Glutamatergic neuron (in vitro differentiated cells): ENCODE measurements around the gene RABL6. TPM values are rescaled to one million over a fixed set of nuclear protein-coding genes. Genes with fewer than 3 reads are reported as not detected.
"Not testable (repeated sequence)": the region's sequence is repeated elsewhere in the genome, so short reads cannot be mapped to it uniquely, and the experiment has no call there.

Experiments used
- DNase-seq: peaks from one replicate; pipeline ENCODE4 v3.0.0; 2022
- H3K27ac Mint-ChIP-seq: one replicate; pipeline ENCODE4 v1.8.0; 2020; ENCODE audit warnings: mild to moderate bottlenecking, mixed read lengths, inconsistent platforms; ENCODE audit not compliant: unreplicated experiment
- H3K27me3 Mint-ChIP-seq: one replicate; pipeline ENCODE4 v1.8.0; 2020; ENCODE audit warnings: mild to moderate bottlenecking, moderate library complexity, mixed read lengths, inconsistent platforms; ENCODE audit not compliant: unreplicated experiment
- H3K36me3 Mint-ChIP-seq: one replicate; pipeline ENCODE4 v1.8.0; 2020; ENCODE audit warnings: mild to moderate bottlenecking, mixed read lengths, inconsistent platforms; ENCODE audit not compliant: unreplicated experiment
- H3K4me1 Mint-ChIP-seq: one replicate; pipeline ENCODE4 v1.8.0; 2020; ENCODE audit warnings: mild to moderate bottlenecking, low read depth, mixed read lengths, inconsistent platforms; ENCODE audit not compliant: unreplicated experiment
- H3K4me3 Mint-ChIP-seq: one replicate; pipeline ENCODE4 v1.8.0; 2020; ENCODE audit warnings: mild to moderate bottlenecking, mixed read lengths, inconsistent platforms; ENCODE audit not compliant: unreplicated experiment
- H3K9me3 Mint-ChIP-seq: one replicate; pipeline ENCODE4 v1.8.0; 2020; ENCODE audit warnings: mild to moderate bottlenecking, moderate library complexity, mixed read lengths, inconsistent platforms; ENCODE audit not compliant: unreplicated experiment
- total RNA-seq: library from RNA; stranded (reverse); fragmentation: NEBNext Ultra II Directional; extraction: Animal tissue kit (Norgen Biotek cat#: 25700); gene quantifications from one replicate; pipeline ENCODE4 v1.2.1, GENCODE V29; 2021; ENCODE audit not compliant: unreplicated experiment
- TF ChIP-seq, protein P1 (sequence below): fragments of 200-600 bp; sonication (generic); IDR thresholded peaks from one replicate; pipeline ENCODE4 v1.5.0; 2021; ENCODE audit not compliant: partially characterized antibody, unreplicated experiment

RABL6 gene
- total RNA-seq, 1 donor from 2014 or later, result 149 TPM

DNA sequence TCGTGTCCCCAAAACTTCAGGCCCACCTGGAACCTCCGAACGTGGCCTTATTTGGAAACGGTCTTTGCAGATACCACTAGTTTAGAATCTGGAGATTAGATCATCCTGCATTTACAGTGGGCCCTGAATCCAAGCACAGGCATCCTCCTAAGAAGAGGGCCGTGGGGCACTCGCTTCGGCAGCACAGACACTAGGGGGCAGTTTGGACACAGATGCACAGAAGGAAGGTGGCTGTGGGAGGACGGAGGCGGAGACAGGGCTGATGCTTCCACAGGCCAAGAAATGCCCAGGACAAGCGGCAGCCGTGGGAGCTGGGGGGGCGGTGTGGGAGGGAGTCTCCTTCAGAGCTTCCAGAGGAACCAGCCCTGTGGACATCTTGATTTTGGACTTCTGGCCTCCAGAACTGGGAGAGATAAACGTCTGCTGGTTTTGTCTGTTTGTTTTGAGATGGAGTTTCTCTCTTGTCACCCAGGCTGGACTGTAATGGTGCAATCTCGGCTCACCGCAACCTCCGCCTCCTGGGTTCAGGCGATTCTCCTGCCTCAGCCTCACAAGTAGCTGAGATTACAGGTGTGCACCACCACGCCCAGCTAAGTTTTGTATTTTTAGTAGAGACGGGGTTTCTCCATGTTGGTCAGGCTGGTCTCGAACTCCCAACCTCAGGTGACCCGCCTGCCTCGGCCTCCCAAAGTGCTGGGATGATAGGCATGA, 46.8 kb upstream of the RABL6 start:
- H3K36me3 Mint-ChIP-seq, H3K4me3 Mint-ChIP-seq, H3K27me3 Mint-ChIP-seq, H3K27ac Mint-ChIP-seq: not testable (repeated sequence)
- H3K9me3 Mint-ChIP-seq, result peaks cover 11% of the 10 kb centered on the region
- H3K4me1 Mint-ChIP-seq, result peaks cover 12% of the 10 kb centered on the region
- peak; percentile 80 for DNase-seq
- TF ChIP-seq, protein P1, sequence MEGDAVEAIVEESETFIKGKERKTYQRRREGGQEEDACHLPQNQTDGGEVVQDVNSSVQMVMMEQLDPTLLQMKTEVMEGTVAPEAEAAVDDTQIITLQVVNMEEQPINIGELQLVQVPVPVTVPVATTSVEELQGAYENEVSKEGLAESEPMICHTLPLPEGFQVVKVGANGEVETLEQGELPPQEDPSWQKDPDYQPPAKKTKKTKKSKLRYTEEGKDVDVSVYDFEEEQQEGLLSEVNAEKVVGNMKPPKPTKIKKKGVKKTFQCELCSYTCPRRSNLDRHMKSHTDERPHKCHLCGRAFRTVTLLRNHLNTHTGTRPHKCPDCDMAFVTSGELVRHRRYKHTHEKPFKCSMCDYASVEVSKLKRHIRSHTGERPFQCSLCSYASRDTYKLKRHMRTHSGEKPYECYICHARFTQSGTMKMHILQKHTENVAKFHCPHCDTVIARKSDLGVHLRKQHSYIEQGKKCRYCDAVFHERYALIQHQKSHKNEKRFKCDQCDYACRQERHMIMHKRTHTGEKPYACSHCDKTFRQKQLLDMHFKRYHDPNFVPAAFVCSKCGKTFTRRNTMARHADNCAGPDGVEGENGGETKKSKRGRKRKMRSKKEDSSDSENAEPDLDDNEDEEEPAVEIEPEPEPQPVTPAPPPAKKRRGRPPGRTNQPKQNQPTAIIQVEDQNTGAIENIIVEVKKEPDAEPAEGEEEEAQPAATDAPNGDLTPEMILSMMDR, result peak; percentile 31

DNA sequence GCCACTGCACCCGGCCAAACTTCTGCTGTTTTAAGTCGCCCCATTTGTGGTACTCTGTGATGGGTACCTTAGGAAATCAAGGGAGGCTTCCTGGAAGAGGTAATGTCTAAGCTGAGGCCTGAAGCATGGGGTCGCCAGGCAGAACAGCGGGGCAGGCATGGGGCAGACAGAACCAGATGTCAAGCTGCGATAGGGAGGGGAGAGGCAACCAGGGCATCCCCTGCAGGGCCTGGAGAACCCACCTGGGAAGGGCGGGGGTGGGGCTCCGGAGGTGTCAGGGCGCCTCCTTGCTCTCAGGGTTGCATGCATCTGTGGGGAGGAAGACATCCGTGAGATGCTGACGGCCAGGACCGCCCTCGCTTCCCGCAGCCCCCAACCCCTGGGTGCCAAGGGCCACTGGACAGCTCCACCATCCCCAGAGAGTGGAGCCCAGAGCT, 46.2 kb upstream of the RABL6 start:
- no peak for DNase-seq
- Mint-ChIP-seq H3K4me1 (peaks cover 13% of the 10 kb centered on the region), H3K36me3 (no peaks in the 10 kb centered on the region), H3K9me3 (peaks cover 8% of the 10 kb centered on the region), H3K27ac (no peak overlapping the region), H3K27me3 (peaks cover 4% of the 10 kb centered on the region), H3K4me3 (no peak overlapping the region)
- TF ChIP-seq, protein P1, result no peak

DNA sequence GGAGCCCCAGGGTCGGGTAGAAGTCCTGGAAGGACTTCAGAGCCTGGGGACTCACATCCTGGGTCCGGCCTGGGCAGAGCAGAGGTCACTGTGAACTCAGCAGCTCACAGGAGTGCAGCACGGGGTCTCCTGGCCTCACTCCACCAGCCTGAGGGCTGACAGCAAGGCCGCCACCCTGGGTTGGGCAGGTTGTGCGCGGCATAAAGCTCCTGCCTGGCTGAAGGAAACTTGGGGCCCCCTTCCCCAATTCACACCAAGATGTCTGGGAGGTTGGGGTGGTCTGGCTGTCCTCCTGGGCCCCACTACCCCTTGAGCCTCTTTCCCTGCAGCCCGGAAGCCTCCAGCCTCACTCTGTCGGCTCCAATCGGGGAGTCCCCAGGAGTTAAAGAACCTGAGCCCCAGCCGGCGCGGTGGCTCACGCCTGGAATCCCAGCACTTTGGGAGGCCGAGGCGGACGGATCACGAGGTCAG, 45.5 kb upstream of the RABL6 start:
- H3K4me1 Mint-ChIP-seq, result peaks cover 17% of the 10 kb centered on the region
- H3K9me3 Mint-ChIP-seq, result peaks cover 7% of the 10 kb centered on the region
- no peaks in the 10 kb centered on the region for H3K36me3 Mint-ChIP-seq
- H3K27ac Mint-ChIP-seq, result no peak overlapping the region
- H3K27me3 Mint-ChIP-seq, result peaks cover 4% of the 10 kb centered on the region
- no peak for DNase-seq
- TF ChIP-seq, protein P1, result no peak
- H3K4me3 Mint-ChIP-seq, result no peak overlapping the region

DNA sequence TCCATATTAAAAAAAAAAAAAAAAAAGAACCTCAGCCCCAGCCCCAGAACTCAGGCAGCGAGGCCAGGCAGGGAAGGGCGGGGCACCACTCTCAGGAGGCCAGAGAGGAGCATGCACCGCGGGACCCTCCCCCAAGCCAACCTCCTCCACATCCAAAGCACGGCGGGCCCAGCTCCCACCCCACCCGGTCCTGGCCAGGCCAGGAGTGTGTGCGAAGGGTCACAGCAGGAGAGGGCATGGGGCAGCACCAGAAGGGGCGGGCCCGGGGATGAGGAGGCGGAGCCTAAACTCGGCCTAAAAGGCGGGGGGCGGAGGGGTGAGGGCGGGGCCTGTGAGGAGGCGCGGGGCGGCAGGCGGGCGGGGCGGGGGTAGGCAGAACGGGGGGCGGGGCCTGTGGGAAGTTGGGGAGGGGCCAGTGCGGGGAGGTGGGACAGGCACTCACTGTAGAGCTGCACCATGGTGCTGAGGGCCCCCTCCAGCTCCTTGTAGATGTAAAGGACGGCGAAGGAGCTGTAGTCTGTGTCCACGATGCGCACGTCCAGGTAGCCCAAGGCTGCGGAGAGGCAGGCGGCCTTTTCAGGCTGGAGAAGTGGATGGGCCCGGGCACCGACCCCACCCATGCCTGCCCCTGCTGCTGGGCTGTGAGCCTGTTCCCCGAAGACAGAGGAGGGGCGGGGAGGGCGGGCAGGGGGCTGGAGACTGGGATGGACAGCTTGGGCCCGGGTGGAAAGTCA, 44.7 kb upstream of the RABL6 start:
- TF ChIP-seq, protein P1, result no peak
- peaks cover 17% of the 10 kb centered on the region for H3K4me1 Mint-ChIP-seq
- peak overlapping the region; percentile 38 for H3K4me3 Mint-ChIP-seq
- H3K9me3 Mint-ChIP-seq, result peaks cover 7% of the 10 kb centered on the region
- DNase-seq, result peak; percentile 87
- no peaks in the 10 kb centered on the region for H3K36me3 Mint-ChIP-seq
- peaks cover 4% of the 10 kb centered on the region for H3K27me3 Mint-ChIP-seq
- no peak overlapping the region for H3K27ac Mint-ChIP-seq

DNA sequence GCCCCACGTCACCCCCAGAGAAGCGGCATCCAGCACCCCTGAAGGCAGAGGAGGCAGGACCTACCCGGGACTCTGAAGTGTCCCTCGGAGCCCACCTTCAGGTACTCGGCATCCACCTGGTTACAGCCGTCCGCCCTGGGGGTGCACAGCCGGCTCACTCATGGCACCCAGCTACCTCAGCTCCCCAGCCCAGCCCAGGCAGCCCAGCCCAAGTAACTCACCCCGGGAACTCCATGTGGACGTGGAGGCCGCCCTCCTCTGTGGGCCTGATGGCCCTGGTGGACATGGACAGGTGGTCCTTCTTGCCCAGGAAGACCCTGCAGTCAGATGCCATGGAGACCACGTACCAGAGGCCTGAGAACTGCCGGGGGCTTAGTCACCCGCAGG, 44.1 kb upstream of the RABL6 start:
- Mint-ChIP-seq H3K27me3 (peaks cover 4% of the 10 kb centered on the region), H3K36me3 (no peaks in the 10 kb centered on the region), H3K4me1 (peaks cover 17% of the 10 kb centered on the region), H3K9me3 (peaks cover 7% of the 10 kb centered on the region), H3K4me3 (no peak overlapping the region), H3K27ac (no peak overlapping the region)
- TF ChIP-seq, protein P1, result no peak
- peak; percentile 18 for DNase-seq
